GM23248 (cell line): ENCODE measurements around the gene FBXW11.

Source experiments
- EZH2 ChIP-seq: fragments of 200-600 bp; sonication (generic); IDR thresholded peaks from 2 replicates; pipeline ENCODE4 v1.6.1; 2018; ENCODE audit warnings: antibody characterized with exemption, mild to moderate bottlenecking; ENCODE audit not compliant: insufficient read depth, poor library complexity, severe bottlenecking
- EZH2phosphoT487 ChIP-seq: fragments of 200-600 bp; sonication (generic); IDR thresholded peaks from 2 replicates; pipeline ENCODE4 v1.6.1; 2018; ENCODE audit warnings: antibody characterized with exemption, moderate library complexity, mild to moderate bottlenecking, low read depth; ENCODE audit not compliant: insufficient read depth

DNA sequence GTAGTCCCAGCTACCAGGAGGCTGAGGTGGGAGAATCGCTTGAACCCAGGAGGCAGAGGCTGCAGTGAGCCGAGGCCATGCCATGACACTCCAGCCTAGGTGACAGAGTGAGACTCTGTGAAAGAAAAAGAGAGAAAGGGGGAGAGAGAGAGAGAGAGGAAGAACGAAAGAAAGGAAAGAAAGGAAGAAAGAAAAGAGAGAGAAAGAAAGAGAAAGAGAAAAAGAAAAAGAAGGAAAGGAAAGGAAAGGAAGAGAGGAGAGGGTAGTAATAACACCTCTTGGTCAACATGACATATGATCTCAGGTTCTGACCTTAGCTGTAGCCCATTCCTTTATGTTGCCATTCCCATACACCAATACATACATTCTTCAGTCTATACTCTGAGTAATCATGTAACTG is 14.1 kb downstream of the FBXW11 start:
- TF ChIP-seq EZH2 (no peak), EZH2phosphoT487 (no peak)
